Measurements from ENCODE around the gene MYD88. TPM values are rescaled to one million over a fixed set of nuclear protein-coding genes. Genes with fewer than 3 reads are reported as not detected.

The MYD88 gene
- total and polyA plus RNA-seq, 12 donors: 4.2 to 22.3 (median 7.1) TPM

- no peak for ATAC-seq
- H3K4me1 ChIP-seq: peaks cover 0 to 14% (median 4%) of the 10 kb centered on the region in 9 donors
- peaks cover 0 to 6% (median 0%) of the 10 kb centered on the region in 7 donors for H3K27me3 ChIP-seq
- no peak overlapping the region for H3K4me3 ChIP-seq
- no peaks in the 10 kb centered on the region for H3K9me3 ChIP-seq
- H3K27ac ChIP-seq: no peak overlapping the region
- H3K36me3 ChIP-seq: peaks cover 0 to 3% (median 0%) of the 10 kb centered on the region in 9 donors
- intact Hi-C loops (cut with DNase I): loop anchor here in 3 of 10 donors (10.0 kb wide), 2 partner anchors 231 to 361 kb away; partner anchors contain the start of gene XYLB (in 2 of the 3)
- no peak for DNase-seq
- WGBS, 2 donors: 90 to 91% methylated on average over 12 to 13 of the region's 13 CpGs
- no peak for TF ChIP-seq CTCF (IDR thresholded peaks at IDR 0.05)
Observed at GRCh38 chr3:38114052-38114874, 24.2 kb upstream of the MYD88 start.

- ATAC-seq: no peak
- DNase-seq: no peak
- no peak overlapping the region for H3K4me3 ChIP-seq
- intact Hi-C loops (cut with DNase I): loop anchor here in 5 of 10 donors (5.0 to 10.0 kb wide), 4 partner anchors 230 to 367 kb away; partner anchors contain the start of gene XYLB (in 3 of the 5)
- 79 to 84% methylated on average over 13 of the region's 13 CpGs for WGBS, 2 donors
- TF ChIP-seq CTCF (IDR thresholded peaks at IDR 0.05): no peak
- no peak overlapping the region for H3K27ac ChIP-seq
- H3K4me1 ChIP-seq: peaks cover 0 to 14% (median 4%) of the 10 kb centered on the region in 9 donors
- no peaks in the 10 kb centered on the region for H3K9me3 ChIP-seq
- H3K36me3 ChIP-seq: peaks cover 0 to 6% (median 0%) of the 10 kb centered on the region in 9 donors
- H3K27me3 ChIP-seq: peaks cover 0 to 6% (median 0%) of the 10 kb centered on the region in 7 donors
Observed at GRCh38 chr3:38114875-38115644, 23.4 kb upstream of the MYD88 start.

GRCh38 chr3:38115645-38116427 is 22.6 kb upstream of the MYD88 start:
- intact Hi-C loops (cut with DNase I): loop anchor here in 5 of 10 donors (5.0 to 10.0 kb wide), 4 partner anchors 229 to 366 kb away; partner anchors contain the start of gene XYLB (in 3 of the 5)

More at GRCh38 chr3:38115645-38116427, 22.6 kb upstream of the MYD88 start:
- H3K9me3 ChIP-seq: no peaks in the 10 kb centered on the region
- TF ChIP-seq CTCF (IDR thresholded peaks at IDR 0.05): no peak
- H3K4me1 ChIP-seq: peaks cover 0 to 14% (median 4%) of the 10 kb centered on the region in 9 donors
- H3K27ac ChIP-seq: no peak overlapping the region
- H3K27me3 ChIP-seq: peaks cover 0 to 6% (median 0%) of the 10 kb centered on the region in 7 donors
- WGBS, 2 donors: 72 to 75% methylated on average over 9 of the region's 9 CpGs
- peaks cover 0 to 14% (median 3%) of the 10 kb centered on the region in 9 donors for H3K36me3 ChIP-seq
- DNase-seq: no peak
- no peak overlapping the region for H3K4me3 ChIP-seq
- no peak for ATAC-seq
